Measurements from ENCODE around the gene RIPOR3.

Gene RIPOR3

GRCh38 chr20:50731930-50732690 lies 40.8 kb upstream of the RIPOR3 start:
- ChIA-PET POLR2A (interaction anchor here (0.6 to 0.9 kb wide), 2 partner anchors 226 to 1682 kb away, joined by 3 to 6 read pairs; partner anchors contain the start of genes DPM1 and MOCS3), CTCF (interaction anchor here (0.9 to 3.4 kb wide), 5 partner anchors 17 to 255 kb away, joined by 3 to 23 read pairs (median 4); partner anchors contain the start of gene BCAS4)
- no peak for TF ChIP-seq CTCF (IDR thresholded peaks at IDR 0.05; ENCODE audit: control extremely low read depth, extremely low read depth, low read depth, missing control alignments)
- no peak for DNase-seq (ENCODE audit: extremely low spot score)

DNA sequence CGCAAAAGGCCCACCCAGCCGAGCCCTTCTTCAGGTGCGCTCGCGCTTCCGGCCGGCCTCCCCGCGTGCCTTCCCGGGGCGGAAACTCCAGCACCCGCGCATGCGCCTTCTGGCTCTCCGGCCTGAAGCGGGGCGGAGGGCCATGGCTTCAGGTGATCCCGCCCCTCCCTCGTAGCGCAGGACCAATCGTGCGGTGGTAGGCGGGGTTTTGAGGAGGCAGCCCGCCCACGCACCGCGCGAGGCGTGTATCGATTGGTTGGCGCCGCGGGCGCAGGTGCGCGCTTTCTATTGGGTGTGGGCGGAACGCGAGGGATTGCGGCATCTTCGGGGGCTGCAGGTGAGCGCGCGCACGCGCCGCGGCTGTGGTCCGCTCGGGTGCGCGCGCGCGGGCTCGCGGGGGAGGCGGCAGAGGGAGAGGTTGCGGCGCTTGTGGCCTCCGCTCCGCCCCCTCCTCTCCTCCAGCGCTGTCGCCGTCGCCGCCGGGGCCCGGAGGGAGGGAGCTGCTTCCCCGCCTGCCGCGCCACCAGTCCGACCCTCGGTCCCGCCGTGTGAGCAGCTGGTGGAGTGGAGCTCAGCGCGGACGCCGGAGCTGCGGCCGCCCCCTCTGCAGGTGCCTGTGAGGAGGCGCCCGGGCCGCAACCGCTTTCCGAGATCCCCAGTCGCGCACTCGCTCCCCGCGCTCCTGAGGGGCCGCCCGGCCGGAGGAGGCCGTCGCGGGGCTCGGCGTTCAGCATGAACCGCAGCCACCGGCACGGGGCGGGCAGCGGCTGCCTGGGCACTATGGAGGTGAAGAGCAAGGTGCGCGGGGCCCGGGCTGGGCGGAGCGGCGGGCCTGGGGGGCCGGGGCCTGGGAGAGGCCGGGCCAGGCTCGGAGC lies 40.0 kb upstream of the RIPOR3 start, which contains the start of gene PARD6B:
Gene PARD6B, plus strand, starts transcription at position 526 of the 875 bp plus-strand sequence. Its CDS starts 207 bp downstream, at position 733.
- POLR2A ChIA-PET = interaction anchor here (0.6 to 0.9 kb wide), 2 partner anchors 227 to 1681 kb away, joined by 3 to 6 read pairs; partner anchors contain the start of genes DPM1 and MOCS3
- DNase-seq (ENCODE audit: extremely low spot score) = peak; percentile 100
- no peak for TF ChIP-seq CTCF (IDR thresholded peaks at IDR 0.05; ENCODE audit: control extremely low read depth, extremely low read depth, low read depth, missing control alignments)
- CTCF ChIA-PET = interaction anchor here (1.0 to 1.3 kb wide), 2 partner anchors 18 to 63 kb away, joined by 3 to 5 read pairs; partner anchors contain the start of gene BCAS4

DNA sequence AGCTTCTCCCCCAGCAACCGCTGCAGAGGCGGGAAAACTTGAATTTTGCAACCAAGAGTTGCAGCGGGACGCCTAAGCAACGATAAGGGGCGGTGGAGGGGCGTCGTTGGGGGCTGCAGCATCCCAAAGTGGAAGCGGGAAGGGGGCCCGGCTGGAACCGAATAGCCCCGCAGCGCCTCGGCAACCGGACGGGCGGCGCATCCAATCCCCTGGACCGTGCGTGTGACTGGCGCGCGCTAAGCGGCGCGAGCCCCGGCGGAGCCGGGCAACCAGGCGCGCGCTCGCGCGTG lies 39.4 kb upstream of the RIPOR3 start:
- ChIA-PET POLR2A (no interaction called here), CTCF (interaction anchor here (1.2 to 3.4 kb wide), 4 partner anchors 10 to 64 kb away, joined by 3 to 19 read pairs (median 4); partner anchors contain the start of gene BCAS4)
- no peak for TF ChIP-seq CTCF (IDR thresholded peaks at IDR 0.05; ENCODE audit: control extremely low read depth, extremely low read depth, low read depth, missing control alignments)
- no peak for DNase-seq (ENCODE audit: extremely low spot score)

DNA sequence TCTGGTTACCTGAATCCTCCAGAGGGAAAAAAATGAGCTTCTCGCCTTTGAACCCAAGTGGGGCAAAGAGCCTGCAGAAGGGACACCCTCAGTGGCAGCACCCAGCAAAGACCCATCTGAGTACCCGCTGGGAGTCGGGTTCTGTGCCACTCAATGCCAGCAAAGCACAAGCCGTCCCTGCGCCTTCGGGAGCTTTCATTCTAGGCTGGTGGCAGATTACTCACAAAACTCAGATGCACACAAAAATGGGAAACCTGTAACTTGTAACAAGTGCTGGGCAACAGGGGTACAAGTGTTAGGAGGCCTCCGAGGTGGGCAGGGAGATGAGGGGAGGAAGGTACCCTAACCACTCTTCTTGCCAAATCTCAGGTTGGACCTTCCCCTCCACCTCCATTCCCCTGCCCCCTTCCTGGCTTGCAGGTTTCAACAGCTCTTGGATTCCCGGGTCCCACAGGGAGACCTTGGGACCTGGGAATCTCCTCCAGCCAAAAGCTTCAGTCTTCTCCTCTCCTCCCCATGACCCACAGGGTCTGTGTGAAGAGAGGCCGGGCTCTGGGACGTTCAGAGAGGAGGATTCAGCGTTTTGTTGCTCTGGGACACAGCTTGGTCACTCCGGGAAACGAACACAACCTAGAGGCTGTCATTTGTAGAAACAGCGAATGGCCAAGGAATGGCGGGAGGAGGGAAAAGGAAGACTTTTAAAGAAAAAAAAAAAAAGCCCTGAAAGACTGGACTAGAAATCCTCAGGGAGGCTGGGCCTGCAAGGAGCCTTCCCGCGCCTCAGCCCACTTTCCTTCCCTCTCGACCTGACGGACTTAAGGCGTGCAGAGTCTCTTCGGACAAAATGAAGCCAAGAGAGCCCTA lies 38.8 kb upstream of the RIPOR3 start:
- POLR2A ChIA-PET = no interaction called here
- CTCF ChIA-PET = interaction anchor here (1.2 to 3.4 kb wide), 5 partner anchors 10 to 65 kb away, joined by 3 to 19 read pairs (median 4); partner anchors contain the start of gene BCAS4
- no peak for TF ChIP-seq CTCF (IDR thresholded peaks at IDR 0.05; ENCODE audit: control extremely low read depth, extremely low read depth, low read depth, missing control alignments)
- no peak for DNase-seq (ENCODE audit: extremely low spot score)

DNA sequence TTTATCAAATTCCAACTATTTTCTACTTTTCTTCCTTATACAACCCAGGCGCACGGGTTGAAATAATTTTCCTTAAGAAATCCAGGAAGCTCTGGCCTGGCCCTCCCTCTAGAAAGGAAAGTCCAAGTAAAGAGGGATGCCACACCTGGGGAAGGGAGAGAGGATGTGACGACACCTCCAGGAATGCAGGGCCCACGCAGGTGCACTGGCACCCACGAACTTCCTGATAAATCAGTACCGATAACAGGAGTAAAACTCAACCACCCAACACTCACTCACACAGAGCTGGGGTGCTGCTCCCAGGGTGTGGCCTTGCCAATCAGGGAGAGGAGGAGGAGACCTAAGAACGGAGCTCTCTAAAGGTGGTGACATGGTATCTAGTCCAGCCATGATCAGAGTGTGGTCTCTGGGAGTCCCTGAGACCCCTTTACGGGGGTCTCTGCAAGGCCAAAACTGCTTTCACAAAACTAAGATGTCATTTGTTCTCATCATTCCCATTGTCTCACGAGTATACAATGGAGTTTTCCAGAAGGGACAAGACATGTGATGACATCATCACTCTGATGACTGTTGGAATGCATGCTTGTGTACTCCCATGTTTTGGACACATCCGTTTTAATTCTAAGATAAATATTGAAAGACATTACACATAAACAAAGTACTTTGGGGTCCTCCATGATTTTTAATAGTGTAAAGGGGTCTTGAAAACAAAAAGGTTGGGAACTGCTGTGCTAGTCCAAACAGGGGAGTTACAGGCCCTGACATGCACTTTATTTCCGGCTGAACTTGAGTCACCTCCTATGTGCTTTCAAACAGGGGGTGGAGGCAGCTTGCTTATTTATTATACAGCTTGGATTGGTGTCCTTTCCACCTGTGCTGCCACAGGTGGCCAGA lies 37.9 kb upstream of the RIPOR3 start:
- ChIA-PET POLR2A (no interaction called here), CTCF (interaction anchor here (1.0 to 3.4 kb wide), 6 partner anchors 9 to 66 kb away, joined by 3 to 19 read pairs (median 4); partner anchors contain the start of gene BCAS4)
- DNase-seq (ENCODE audit: extremely low spot score) = no peak
- no peak for TF ChIP-seq CTCF (IDR thresholded peaks at IDR 0.05; ENCODE audit: control extremely low read depth, extremely low read depth, low read depth, missing control alignments)

All from GM10248 (cell line).